Measurements from ENCODE around the gene TSPAN9. TPM values are rescaled to one million over a fixed set of nuclear protein-coding genes. Genes with fewer than 3 reads are reported as not detected.

The TSPAN9 gene
- total and polyA plus RNA-seq, 4 donors, result 17.4 to 62.9 (median 34.2) TPM

GRCh38 chr12:3041558-3042164, 35.5 kb upstream of the TSPAN9 start:
- TF ChIP-seq RAD21 (IDR thresholded peaks at IDR 0.05) (peak; percentile 65 to 73), CTCF (IDR thresholded peaks at IDR 0.05; ENCODE audit: low read depth, low read length, missing input control) (peak; percentile 59), JUND (IDR thresholded peaks at IDR 0.05) (no peak)
- no peaks in the 10 kb centered on the region for H3K27me3 ChIP-seq (ENCODE audit: control insufficient read depth in 4 of 4, insufficient read depth in 4 of 4, low read length in 3 of 4)
- WGBS, result 66% methylated on average over 11 of the region's 11 CpGs
- H3K4me1 ChIP-seq (ENCODE audit: control insufficient read depth in 4 of 4, insufficient read depth in 4 of 4, low read length in 3 of 4), result no peaks in the 10 kb centered on the region
- H3K9ac ChIP-seq (ENCODE audit: low read depth in 1 of 2, low read length in 2 of 2), result no peak overlapping the region
- peak; percentile 50 for DNase-seq (ENCODE audit: low spot score)
- no peak overlapping the region for H3K4me3 ChIP-seq (ENCODE audit: low read depth in 1 of 3, low read length in 3 of 3)
- H3K36me3 ChIP-seq (ENCODE audit: control insufficient read depth in 4 of 4, insufficient read depth in 3 of 4, low read depth in 1 of 4, low read length in 3 of 4), result no peaks in the 10 kb centered on the region
- H3K9me3 ChIP-seq (ENCODE audit: control insufficient read depth in 4 of 4, low read length in 3 of 4), result no peaks in the 10 kb centered on the region
- no peak overlapping the region for H3K27ac ChIP-seq (ENCODE audit: low read depth in 1 of 2, low read length in 2 of 2)

DNA sequence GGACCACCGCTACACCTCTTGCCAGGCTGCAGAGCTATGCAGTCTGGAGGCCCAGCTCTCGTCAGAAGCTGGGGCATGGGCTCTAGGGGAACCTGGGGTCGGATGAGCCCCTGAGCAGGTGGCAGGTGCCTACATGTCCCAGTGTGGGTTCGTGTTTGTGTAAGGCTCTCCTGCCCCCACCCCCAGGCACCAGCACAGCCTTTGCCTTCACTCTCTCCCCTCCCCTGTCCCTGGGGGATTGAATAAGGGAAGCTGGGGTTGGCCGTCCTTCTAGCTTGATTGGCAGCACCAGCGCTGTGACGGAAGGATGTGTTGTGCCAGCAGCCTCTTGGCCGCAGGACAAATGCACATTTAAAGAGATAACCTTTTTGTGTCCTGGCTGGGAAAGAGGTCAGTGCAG, 34.8 kb upstream of the TSPAN9 start:
- H3K36me3 ChIP-seq (ENCODE audit: control insufficient read depth in 4 of 4, insufficient read depth in 3 of 4, low read depth in 1 of 4, low read length in 3 of 4), result no peaks in the 10 kb centered on the region
- H3K9me3 ChIP-seq (ENCODE audit: control insufficient read depth in 4 of 4, low read length in 3 of 4), result no peaks in the 10 kb centered on the region
- no peak overlapping the region for H3K4me3 ChIP-seq (ENCODE audit: low read depth in 1 of 3, low read length in 3 of 3)
- no peak overlapping the region for H3K27ac ChIP-seq (ENCODE audit: low read depth in 1 of 2, low read length in 2 of 2)
- DNase-seq (ENCODE audit: low spot score), result no peak
- H3K9ac ChIP-seq (ENCODE audit: low read depth in 1 of 2, low read length in 2 of 2), result no peak overlapping the region
- TF ChIP-seq TAF1 (conservative IDR thresholded peaks at IDR 0.05), result no peak
- TF ChIP-seq, protein P1, sequence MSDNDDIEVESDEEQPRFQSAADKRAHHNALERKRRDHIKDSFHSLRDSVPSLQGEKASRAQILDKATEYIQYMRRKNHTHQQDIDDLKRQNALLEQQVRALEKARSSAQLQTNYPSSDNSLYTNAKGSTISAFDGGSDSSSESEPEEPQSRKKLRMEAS (IDR thresholded peaks at IDR 0.05), result no peak
- TF ChIP-seq HNF4A (conservative IDR thresholded peaks at IDR 0.05), result no peak
- no peak for TF ChIP-seq EGR1 (IDR thresholded peaks at IDR 0.05; ENCODE audit: low read depth in 2 of 2)
- TF ChIP-seq CTCF (IDR thresholded peaks at IDR 0.05; ENCODE audit: low read depth, low read length, missing input control), result no peak
- TF ChIP-seq FOXA1 (IDR thresholded peaks at IDR 0.05), result no peak
- TF ChIP-seq YY1 (IDR thresholded peaks at IDR 0.05), result no peak
- no peak for TF ChIP-seq JUND (IDR thresholded peaks at IDR 0.05)
- TF ChIP-seq SP1 (IDR thresholded peaks at IDR 0.05), result no peak
- TF ChIP-seq, protein P2, sequence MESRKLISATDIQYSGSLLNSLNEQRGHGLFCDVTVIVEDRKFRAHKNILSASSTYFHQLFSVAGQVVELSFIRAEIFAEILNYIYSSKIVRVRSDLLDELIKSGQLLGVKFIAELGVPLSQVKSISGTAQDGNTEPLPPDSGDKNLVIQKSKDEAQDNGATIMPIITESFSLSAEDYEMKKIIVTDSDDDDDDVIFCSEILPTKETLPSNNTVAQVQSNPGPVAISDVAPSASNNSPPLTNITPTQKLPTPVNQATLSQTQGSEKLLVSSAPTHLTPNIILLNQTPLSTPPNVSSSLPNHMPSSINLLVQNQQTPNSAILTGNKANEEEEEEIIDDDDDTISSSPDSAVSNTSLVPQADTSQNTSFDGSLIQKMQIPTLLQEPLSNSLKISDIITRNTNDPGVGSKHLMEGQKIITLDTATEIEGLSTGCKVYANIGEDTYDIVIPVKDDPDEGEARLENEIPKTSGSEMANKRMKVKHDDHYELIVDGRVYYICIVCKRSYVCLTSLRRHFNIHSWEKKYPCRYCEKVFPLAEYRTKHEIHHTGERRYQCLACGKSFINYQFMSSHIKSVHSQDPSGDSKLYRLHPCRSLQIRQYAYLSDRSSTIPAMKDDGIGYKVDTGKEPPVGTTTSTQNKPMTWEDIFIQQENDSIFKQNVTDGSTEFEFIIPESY (IDR thresholded peaks at IDR 0.05), result no peak
- no peak for TF ChIP-seq RXRA (IDR thresholded peaks at IDR 0.05)
- no peak for TF ChIP-seq RAD21 (IDR thresholded peaks at IDR 0.05)
- no peak for TF ChIP-seq GABPA (IDR thresholded peaks at IDR 0.05 in 1 of 2, conservative IDR thresholded peaks at IDR 0.05 in 1 of 2)
- TF ChIP-seq, protein P3, sequence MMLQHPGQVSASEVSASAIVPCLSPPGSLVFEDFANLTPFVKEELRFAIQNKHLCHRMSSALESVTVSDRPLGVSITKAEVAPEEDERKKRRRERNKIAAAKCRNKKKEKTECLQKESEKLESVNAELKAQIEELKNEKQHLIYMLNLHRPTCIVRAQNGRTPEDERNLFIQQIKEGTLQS (IDR thresholded peaks at IDR 0.05), result no peak
- TF ChIP-seq HNF4G (IDR thresholded peaks at IDR 0.05), result no peak
- TF ChIP-seq, protein P4, sequence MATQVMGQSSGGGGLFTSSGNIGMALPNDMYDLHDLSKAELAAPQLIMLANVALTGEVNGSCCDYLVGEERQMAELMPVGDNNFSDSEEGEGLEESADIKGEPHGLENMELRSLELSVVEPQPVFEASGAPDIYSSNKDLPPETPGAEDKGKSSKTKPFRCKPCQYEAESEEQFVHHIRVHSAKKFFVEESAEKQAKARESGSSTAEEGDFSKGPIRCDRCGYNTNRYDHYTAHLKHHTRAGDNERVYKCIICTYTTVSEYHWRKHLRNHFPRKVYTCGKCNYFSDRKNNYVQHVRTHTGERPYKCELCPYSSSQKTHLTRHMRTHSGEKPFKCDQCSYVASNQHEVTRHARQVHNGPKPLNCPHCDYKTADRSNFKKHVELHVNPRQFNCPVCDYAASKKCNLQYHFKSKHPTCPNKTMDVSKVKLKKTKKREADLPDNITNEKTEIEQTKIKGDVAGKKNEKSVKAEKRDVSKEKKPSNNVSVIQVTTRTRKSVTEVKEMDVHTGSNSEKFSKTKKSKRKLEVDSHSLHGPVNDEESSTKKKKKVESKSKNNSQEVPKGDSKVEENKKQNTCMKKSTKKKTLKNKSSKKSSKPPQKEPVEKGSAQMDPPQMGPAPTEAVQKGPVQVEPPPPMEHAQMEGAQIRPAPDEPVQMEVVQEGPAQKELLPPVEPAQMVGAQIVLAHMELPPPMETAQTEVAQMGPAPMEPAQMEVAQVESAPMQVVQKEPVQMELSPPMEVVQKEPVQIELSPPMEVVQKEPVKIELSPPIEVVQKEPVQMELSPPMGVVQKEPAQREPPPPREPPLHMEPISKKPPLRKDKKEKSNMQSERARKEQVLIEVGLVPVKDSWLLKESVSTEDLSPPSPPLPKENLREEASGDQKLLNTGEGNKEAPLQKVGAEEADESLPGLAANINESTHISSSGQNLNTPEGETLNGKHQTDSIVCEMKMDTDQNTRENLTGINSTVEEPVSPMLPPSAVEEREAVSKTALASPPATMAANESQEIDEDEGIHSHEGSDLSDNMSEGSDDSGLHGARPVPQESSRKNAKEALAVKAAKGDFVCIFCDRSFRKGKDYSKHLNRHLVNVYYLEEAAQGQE (IDR thresholded peaks at IDR 0.05), result no peak
- TF ChIP-seq FOXA2 (IDR thresholded peaks at IDR 0.05), result no peak
- TF ChIP-seq NR2F2 (IDR thresholded peaks at IDR 0.05), result no peak
- WGBS, result 46% methylated on average over 8 of the region's 8 CpGs
- no peaks in the 10 kb centered on the region for H3K27me3 ChIP-seq (ENCODE audit: control insufficient read depth in 4 of 4, insufficient read depth in 4 of 4, low read length in 3 of 4)
- H3K4me1 ChIP-seq (ENCODE audit: control insufficient read depth in 4 of 4, insufficient read depth in 4 of 4, low read length in 3 of 4), result no peaks in the 10 kb centered on the region

Data from liver (tissue), 9 donors.